ENCODE data around the gene NAT16.

GRCh38 chr7:101155303-101155702 is 24.8 kb downstream of the NAT16 start:
- TF ChIP-seq CTCF (IDR thresholded peaks at IDR 0.05) (no peak), POLR2A (IDR thresholded peaks at IDR 0.05) (no peak), EP300 (IDR thresholded peaks at IDR 0.05) (no peak)

All from gastroesophageal sphincter (tissue), 3 donors.